Epithelial cell of esophagus (primary cell): ENCODE results near the gene TBX3.

ENCODE experiments used
- DNase-seq: peaks from one replicate; pipeline ENCODE4 v3.0.0; 2010; ENCODE audit warnings: low read depth
- H3K4me3 ChIP-seq: 2 replicates; pipeline ENCODE4 v1.5.1; 2011; ENCODE audit warnings: mild to moderate bottlenecking, low read length, control low read depth
- CTCF ChIP-seq: IDR thresholded peaks from 2 replicates; pipeline ENCODE4 v1.5.1; 2011; ENCODE audit warnings: low read depth, mild to moderate bottlenecking, low read length, control low read depth, inconsistent platforms; ENCODE audit not compliant: insufficient read depth; ENCODE audit errors: missing control alignments

The TBX3 gene

DNA sequence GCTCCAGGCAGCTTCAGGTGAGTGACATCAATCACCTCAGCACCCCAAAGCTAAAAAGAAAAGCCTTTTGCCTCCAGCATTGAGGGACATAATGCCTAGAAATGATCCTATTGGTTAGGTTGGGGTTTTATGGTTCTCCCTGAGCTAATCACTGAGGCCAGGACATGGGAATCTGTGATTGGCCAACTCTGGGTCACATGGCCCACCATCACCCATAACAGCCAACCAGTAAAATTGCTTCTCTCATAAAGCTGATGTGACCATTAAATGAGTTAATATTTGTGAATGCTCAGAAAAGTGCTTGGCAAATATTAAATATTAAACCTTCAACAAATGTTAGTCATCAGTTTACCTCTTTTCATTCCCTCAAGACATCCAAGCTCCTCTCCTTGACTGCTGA lies 60.2 kb downstream of the TBX3 start:
- no peak for TF ChIP-seq CTCF
- DNase-seq: no peak
- H3K4me3 ChIP-seq: no peak overlapping the region
